Kidney tubule cell (primary cell): ENCODE measurements around the gene LAMB2.
A peak's percentile ranks its signal among the peaks of the same experiment; 100 is the strongest.

ENCODE experiments used
- DNase-seq: peaks from one replicate; pipeline ENCODE4 v3.0.0-alpha.2; 2018; ENCODE audit warnings: low spot score

The LAMB2 gene

DNA sequence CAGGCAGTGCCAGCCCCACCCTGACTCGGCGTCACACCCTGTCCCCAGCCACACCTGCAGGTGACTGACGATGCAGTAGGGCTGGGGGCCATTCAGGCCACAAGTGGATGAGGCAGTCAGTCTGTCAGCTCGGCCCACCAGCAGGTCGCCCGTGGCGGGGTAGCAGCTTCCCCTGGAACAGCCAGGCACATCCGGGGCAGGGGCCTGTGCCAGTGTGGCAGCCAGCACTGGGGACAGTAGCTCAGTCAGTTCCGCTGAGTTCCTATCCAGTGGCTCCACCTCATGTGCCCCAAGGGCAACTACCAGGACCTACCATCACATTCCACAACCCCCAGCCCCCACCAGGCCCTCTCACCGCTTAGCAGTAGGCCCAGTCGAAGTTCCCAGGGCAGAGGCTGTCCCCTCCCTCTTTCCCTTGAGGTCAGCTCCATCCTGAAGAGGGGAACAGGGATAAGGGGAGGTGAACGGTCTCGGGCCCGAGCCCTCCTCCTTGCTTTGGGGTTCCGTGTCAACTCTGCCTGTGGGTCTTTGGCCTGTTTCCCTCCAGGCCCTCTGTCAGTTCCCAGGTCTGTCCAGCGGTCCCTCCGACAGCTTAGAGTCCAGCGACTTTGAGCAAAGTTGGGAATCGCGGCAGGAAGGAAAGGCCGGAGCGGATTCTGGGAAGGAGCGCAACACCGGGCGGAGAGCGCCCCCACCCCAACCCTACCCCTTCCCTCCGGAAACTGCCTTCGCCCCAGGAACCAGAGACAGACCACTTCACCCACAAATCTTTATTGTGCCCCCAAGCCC lies at the start of gene LAMB2:
LAMB2 (minus strand) TSS at position 614 of the 789 bp plus-strand sequence; CDS start at position 431, 183 bp downstream.
- peak; percentile 80 for DNase-seq

DNA sequence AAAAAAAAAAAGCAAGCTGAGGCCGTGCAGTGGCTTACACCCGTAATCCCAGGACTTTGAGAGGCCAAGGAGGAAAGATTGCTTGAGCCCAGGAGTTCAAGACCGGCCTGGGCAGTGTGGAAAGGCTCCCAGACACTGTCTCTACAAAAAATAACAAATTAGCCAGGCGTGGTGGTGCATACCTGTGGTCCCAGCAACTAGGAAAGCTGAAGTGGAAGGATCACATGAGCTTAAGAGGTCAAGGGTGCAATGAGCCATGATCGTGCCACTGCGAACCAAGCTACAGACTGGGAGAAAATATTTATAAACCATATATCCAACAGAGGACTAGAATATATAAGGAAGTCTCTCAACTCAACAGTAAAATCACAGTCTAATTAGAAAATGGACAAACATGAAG lies 48.5 kb upstream of the LAMB2 start:
- peak; percentile 43 for DNase-seq

DNA sequence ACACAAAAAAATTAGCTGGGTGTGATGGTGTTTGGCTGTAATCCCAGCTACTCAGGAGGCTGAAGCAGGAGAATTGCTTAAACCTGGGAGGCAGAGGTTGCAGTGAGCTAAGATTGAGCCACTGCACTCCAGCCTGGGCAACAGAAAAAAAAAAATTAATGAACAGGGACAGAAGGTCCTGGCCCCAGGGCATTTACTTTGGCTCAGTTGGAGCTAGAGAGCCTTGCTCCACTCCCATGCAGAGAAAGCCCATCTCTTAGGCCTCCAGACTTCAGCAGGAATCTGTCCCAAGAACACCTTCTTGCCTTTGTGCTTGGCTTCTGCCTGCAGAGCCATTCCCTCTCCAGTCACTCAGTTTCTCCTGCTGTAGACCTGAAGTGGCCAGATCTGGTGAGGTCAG lies 47.3 kb upstream of the LAMB2 start:
- DNase-seq = no peak

DNA sequence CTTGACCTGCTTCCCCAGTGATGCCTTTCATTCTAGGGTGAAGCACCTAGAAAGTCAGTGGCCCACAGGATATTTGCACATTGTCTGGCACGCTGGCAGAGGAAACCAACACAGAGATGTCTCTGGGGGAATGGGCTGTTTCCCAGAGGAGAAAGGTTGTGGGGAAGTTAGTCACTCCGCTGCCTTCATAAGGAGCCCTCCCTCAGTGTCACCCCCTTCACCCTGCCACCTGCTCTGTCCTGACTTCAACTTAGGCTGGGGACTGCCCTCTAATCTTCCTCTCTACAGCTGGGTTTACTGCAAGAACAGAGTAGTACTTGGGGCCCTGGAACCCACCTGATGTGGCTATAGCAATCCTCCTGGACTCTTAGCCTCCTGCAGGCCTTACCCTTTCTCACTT lies 44.2 kb upstream of the LAMB2 start:
- DNase-seq = no peak

DNA sequence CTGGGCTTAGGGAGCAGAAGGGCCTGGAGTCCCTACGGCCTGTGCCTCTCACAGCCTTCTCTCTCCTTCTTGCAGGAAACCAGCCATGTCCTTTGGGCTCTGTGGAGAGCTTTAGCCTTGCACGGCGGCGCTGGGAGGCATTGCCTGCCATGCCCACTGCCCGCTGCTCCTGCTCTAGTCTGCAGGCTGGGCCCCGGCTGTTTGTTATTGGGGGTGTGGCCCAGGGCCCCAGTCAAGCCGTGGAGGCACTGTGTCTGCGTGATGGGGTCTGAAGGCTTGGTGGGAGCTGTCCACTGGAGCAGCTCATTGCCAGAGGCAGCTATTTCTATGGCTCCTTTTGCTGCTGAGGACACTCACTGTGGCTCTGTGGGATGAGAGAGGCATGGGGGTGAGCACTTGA lies 42.7 kb upstream of the LAMB2 start:
- no peak for DNase-seq

DNA sequence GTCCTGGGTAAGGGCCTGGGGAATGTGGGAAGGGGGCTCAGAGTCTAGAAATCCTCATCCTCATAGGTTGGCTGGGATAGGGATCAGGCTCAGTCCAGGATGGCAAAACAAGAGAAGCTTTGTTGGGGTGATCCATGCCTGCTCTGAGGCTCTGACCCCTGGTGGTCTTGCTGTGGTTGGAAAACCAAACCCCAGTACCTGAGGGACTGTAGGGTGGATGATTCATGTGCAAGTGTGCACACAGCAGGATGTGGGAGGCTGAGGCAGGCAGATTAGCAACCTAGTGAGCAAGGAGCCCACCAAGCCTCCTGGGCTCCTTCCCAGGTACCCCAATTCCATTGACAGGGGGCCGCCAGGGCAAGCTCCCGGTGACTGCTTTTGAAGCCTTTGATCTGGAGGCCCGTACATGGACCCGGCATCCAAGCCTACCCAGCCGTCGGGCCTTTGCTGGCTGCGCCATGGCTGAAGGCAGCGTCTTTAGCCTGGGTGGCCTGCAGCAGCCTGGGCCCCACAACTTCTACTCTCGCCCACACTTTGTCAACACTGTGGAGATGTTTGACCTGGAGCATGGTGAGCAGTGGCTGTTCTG lies 41.6 kb upstream of the LAMB2 start:
- DNase-seq = no peak

DNA sequence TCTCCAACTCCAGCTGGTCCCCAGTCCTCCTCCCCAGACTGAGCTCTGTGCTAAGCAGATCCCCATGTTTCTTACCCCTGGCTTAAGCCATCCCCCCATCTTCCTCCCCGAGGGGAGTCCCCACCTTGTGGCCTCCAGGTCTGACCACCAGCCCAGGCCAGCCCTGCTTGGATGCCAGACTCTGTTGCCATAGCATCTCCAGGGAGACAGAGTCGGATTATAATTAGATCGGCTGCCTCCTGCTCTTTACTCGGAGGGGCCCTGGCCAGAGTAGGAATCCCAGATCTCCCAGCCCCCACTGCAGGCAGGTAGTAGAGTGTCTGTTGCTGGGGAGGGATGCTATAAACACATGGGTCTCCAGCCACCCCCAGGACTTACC lies 40.9 kb upstream of the LAMB2 start:
- no peak for DNase-seq

DNA sequence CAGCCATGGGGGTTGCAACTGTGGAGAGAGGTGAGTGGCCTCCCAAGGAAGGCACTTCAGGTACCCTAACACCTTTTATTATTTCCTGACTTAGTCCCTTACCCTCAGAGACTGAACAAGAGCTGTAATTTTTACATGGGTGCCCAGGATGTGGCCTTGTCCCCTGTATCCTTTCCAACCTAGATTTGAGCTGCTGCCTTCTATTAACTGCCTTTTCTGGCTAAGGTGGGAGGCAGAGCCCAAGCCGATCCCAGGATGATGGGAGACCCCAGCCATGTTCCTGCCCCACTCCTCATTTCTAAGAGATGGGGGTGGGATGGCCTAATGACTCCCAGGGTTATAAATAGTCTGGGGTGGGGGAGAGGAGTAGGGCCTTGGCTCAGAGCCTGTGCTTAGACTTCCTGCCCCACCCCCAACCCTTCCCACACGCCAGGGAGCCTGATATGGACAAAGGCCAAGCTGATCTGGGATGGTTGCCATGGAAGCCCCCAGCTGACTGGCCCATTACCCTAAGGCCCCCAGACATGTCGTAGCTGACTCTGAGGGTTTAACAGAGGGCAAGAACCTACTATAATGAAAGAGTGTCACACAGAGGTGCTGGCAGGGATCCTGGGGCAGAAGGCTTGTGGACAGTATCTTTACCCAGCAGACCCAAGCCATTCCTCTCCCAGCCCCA lies 40.4 kb upstream of the LAMB2 start:
- no peak for DNase-seq

DNA sequence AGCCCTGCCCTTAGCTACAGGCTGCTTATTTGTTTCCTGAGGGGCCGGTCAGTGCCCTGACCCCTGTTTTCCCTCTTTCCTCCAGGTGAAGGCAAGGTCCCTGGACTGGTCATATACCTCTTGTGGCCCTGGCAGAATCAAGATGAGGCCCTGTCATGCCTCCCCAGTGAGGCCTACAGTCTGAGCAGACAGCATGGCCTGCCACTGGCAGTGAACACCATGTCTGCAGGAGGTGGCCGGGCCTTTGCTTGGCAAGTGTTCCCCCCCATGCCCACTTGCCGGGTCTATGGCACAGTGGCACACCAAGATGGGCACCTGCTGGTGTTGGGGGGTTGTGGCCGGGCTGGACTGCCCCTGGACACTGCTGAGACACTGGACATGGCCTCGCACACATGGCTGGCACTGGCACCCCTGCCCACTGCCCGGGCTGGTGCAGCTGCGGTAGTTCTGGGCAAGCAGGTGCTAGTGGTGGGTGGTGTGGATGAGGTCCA lies 39.7 kb upstream of the LAMB2 start:
- no peak for DNase-seq

DNA sequence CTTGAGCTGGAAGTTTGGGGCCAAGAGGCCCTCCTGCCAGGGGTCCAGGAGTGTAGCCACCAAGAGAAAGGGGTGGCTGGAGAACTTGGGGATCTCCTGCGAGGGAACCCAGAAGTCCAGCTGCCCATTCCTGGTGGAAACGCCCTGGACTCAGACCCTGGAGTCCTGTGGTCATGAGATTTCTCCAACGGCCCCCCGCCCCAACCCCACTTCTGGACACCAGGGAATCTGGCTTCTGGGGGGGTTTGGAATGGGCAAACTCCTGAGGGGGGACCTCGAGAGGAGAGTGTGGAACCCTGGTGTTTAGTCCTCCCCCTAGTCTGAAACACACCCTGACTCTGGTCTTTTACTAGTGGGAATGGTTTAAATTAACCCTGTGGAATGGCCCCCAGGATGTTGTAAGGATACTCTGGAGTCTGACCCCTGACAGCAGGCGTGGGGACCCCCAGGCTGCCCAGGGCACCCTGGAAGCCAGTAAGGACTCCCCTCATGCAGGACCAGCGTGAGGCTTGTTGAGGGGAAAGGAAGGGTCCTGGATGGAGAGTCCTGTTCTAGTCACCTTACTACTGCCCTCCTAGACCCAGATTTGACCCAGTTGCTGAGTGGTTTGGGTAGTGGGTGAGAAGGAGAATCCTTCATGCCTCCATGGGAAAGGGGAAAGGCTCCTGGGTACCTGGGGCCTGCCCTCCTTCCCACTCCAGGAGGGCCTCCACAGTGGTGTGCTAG lies 39.1 kb upstream of the LAMB2 start:
- DNase-seq = no peak

DNA sequence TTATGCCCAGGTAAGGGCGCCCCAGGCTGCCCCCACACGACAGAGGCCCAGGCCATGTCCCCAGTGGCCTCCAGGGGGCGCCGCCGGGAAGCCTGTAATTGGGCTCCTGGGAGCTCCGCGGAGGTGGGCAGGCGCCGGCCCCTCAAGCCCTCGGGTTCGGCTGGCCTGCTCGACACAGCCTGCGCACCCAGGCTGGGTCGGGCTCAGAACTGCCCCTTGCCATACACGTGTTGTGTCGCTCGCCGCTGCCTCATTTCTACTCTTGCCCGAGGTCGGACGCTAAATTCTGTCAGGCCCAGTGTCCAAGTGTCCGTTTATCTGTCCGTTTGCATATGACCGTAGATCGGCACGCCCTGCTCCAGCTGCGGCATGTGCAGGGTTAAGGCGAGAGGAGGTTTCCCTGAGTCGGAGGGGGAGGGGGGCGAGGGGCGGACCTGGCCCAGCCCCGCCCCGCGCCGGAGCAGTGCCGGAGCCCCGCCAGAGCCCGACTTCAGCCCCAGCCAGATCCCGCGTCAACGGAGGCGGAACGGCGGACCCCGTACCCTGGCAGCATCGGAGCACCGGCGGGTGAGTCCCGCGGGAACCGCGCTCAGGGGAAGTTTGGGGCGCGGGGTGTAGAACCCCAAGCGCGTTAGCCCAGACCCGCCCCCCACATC lies 38.4 kb upstream of the LAMB2 start, which contains the start of gene KLHDC8B:
KLHDC8B (plus strand) TSS at position 480 of the 656 bp plus-strand sequence. CDS start 1,172 bp downstream, outside the sequence.
- peak; percentile 79 for DNase-seq

DNA sequence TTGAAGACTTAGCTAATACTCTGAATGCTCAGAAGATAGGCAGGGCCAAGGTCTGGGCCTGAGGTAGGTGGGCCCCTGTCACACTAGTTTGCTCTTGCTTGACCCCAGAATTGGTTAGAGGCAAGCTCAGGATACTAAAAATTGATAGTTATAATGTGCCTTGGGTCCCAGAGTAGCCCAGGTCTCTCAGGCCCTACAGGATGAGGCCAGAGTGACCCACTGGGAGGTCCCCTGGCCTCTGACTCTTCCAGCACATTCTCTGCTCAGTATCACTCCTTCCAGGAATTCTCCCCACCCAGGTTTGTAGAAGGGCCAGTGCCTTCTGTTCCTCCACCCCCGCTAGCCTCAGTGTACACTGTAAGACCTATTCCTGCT lies 37.9 kb upstream of the LAMB2 start:
- no peak for DNase-seq

DNA sequence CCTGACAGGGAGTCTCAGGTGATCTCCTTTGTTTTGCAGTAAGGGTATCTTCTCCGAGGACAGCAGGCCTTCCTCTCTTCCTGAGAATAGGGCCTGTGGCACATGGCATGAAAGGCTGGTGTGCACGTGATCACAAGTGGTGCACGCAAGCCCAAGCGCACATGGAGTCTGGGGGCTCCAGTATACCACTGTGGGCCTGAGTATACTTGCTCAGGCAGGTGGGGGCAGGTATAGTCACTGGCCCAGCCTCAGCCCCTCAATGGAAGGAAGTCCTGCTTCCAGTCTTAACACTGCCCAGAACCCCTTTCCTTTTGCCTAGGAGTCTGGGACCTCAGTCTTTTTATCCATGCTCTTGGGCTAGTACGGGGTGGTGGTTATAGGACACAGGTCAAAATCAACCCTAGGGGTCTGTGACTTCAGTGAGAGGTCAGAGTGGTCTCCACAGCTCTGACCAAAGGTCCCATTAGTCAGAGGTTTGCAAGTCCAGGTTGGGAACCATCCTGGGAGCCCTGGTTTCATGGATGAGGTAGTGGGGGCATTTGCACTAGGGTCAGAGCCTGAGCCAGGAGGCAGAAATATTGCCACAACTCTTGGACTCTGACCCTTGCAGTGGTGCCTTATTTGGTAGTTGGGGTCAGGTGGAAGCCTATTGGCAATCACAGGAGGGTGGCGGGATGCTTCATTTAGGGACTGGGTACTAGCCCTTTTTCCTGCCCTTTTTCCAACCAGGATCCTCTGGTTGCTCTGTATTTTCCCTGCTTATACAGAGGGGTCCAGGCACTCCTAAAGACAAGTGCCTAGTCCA lies 34.1 kb upstream of the LAMB2 start:
- DNase-seq = no peak

DNA sequence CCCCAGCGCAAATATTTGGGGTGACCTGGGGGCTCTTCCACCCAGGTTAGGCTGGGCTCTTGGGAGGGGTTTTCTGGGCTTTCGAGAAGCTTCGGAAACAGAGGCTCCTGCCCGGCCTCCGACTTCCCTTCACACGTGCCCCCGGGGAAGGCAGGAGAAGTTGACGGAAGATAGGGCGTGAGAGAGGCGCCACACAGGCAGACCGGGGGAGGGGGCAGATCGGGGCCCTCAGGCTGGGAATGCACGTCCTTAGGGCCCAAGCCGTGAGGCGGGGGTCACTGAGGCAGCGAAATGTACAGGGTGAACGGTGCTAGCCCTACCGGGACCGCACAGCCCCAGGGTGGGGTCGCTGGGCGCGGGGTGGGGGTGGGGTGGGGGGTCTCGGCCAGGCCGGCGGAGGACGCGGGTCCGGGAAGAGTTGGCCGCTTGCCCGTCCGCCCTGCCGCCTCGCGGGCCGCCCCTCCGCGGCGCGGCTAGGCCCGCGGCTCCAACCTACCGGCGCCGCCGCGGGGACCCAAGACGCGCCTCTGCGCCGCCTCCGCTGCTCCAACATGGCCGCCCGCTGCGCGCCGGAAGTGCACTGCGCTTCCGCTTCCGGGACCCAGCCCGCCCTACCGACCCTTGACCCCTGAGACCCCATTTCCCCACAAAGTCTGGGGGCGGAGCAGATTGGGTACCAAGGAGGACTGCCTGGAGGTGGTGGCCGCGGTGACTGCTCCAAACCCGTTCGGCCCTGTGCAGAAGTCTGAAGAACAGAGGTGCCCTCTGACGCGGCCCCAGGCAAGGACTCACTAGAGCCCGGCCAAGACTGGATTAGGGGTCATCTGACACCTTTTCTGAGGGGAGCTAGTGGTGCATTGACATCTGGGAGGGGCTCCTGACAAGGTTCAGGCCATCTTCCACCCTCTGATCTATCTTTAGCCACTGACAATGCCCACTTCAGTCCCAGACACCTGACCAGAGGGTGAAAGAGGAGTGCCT lies 33.2 kb upstream of the LAMB2 start, which contains the start of gene CCDC71:
CCDC71 (minus strand) TSS at position 561 of the 981 bp plus-strand sequence. CDS start 2,123 bp downstream, outside the sequence.
- peak; percentile 72 for DNase-seq

DNA sequence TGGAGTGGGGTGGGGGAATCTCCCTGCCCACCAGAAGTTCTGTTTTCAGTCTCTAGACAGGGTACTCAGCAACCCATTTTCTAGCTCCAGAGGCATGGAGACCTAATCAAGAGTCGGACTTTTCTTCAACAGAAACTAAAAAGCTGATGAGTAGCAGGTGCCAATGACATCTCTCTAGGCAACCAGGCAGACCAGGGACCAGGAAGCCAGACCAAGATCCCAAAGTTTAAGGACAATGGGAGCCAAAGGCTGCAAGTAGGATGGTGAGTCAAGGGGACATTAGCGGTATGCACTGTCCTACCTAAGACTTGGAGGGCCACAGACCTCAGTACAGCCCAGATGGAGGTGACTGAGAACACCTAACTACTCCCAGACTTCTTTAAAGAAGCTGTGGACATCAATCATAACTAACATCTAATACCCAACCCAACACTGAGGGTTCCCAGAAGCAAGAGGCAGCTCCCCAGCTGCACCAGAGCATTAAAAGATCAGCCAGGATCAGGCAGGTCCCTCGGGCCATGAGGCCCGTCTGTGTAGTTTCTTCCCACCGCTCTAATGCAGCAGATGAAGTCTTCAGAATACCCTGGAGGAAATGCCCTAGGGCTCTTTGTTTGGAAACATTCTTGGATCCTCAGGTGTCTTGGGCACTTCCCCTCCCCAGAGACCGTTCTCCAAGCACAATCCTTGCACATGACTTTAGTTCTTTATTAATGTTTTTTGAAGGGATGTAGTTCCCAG lies 32.3 kb upstream of the LAMB2 start:
- peak; percentile 19 for DNase-seq

DNA sequence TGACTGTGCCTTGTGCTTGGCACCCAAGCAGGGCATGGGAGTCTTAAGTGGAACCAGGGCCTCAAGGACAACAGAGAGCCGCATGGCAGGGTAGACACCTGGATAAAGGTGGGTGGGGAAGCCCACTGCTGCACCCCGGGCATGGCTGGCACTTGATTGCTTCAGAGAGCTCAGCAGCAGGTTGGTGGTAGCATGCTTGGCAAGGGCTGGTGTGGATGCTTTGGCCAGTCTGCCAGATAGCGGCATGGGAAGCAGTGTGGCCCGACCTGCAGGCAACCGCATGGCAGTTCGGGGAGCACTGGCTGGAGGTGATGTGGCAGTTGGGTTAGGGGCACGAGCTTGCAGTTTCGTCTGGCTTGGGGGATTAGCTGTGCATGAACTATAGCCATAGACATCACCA lies 30.8 kb upstream of the LAMB2 start:
- no peak for DNase-seq

DNA sequence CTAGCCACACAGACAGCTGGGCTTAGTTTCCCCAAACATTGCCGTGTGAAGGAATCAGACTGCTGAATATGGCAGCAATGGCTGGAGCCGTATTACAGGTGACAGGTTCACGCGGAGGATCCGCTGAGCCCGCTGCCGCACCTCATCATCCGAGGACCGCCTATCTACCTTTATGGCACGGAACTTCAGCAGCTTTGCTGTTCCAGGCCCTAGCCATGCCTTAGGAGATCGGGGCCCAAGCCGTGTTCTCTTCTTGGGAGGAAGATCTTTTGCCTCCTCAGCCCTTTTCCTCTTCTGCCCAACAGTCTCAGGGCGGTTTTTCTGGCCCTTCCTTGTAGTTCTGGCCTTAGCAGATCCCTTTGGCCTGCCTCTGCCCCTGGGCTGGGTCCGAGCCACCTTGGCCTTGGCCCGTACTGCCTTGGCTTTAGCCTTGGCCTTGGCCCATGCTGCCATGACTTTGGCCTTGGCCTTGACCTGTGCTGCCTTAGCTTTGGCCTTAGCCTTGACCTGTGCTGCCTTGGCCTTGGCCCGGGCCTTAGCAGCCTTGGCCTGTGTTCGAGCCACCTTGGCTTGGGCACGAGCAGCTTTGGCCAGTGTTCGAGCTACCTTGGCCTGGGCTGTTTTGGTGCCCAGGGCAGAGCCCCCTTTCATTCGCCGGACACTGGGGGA lies 30.0 kb upstream of the LAMB2 start:
- DNase-seq = no peak

DNA sequence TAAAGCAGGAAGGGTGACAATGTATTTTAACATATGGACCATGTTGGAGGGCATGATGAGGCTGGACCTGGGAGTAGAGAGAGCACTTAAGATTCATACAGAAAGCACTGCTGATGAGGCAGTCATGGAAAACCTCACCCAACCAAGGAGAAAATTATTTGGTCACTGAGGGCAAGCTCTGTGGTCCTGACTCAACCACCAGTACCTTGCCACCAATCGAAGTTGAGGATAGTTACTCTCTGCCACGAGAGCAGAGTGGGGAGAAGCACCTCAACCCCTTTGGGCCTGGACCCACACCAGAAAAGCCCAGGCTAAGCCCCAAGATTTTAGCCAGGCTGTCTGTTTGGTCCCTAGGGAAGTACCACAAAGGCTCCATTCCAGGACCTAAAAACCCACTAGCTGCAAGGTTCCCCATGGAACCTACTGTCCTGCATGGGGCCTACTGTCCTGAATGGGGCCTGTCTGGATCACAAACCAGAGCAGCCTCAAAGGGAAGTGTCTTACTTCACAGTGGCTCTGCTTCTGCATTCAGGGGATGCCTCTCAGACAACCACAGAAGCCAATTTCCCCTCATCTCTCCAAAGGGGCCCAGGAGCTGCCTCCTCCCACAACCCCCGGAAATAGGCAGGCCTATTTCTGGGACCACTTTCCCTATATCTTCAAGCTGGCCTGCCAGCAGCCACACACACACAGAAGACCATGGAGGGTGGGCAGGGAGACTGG lies 29.1 kb upstream of the LAMB2 start:
- DNase-seq = no peak
